Activated CD4-positive, alpha-beta memory T cell treated with anti-CD3 and anti-CD28 coated beads for 36 hours (primary cell): ENCODE results near the gene PCDHGA6. TPM values are rescaled to one million over a fixed set of nuclear protein-coding genes. Genes with fewer than 3 reads are reported as not detected.
"Not testable (repeated sequence)": the region's sequence is repeated elsewhere in the genome, so short reads cannot be mapped to it uniquely, and the experiment has no call there.

ENCODE experiments used
- CTCF ChIA-PET: fragments of 350-600 bp; sonication (Branson Sonifier 250); formaldehyde crosslinking; loops from one replicate; lab custom pipeline; 2021; ENCODE audit warnings: antibody characterized with exemption, inconsistent platforms; lab: Charles Lee
- POLR2A ChIA-PET: fragments of 350-600 bp; sonication (Branson Sonifier 250); formaldehyde crosslinking; loops from one replicate; lab custom pipeline; 2021; ENCODE audit warnings: antibody characterized with exemption; lab: Charles Lee
- DNase-seq: peaks from one replicate; pipeline ENCODE4 v3.0.0-alpha.2; 2020
- H3K27ac Mint-ChIP-seq: one replicate; pipeline ENCODE4 v1.8.0; 2021; ENCODE audit warnings: mixed read lengths
- H3K27me3 Mint-ChIP-seq: one replicate; pipeline ENCODE4 v1.8.0; 2021; ENCODE audit warnings: mixed read lengths
- H3K36me3 Mint-ChIP-seq: one replicate; pipeline ENCODE4 v1.8.0; 2021; ENCODE audit warnings: mixed read lengths
- H3K4me1 Mint-ChIP-seq: one replicate; pipeline ENCODE4 v1.8.0; 2021; ENCODE audit warnings: low read depth, mixed read lengths
- H3K4me3 Mint-ChIP-seq: one replicate; pipeline ENCODE4 v1.8.0; 2021; ENCODE audit warnings: mild to moderate bottlenecking, mixed read lengths
- H3K9me3 Mint-ChIP-seq: one replicate; pipeline ENCODE4 v1.8.0; 2021; ENCODE audit warnings: mixed read lengths
- intact Hi-C: fragments of 100-400 bp; cut with micrococcal nuclease; formaldehyde crosslinking; loops from one replicate; pipeline ENCODE4 v1.15.1; 2023
- total RNA-seq, 2 experiments: library from RNA; stranded (reverse); gene quantifications; one replicate each; pipeline ENCODE4 v1.2.3, GENCODE V29; 2021

The PCDHGA6 gene
- total RNA-seq = under 1 TPM; 0.05 to 0.10 TPM

DNA sequence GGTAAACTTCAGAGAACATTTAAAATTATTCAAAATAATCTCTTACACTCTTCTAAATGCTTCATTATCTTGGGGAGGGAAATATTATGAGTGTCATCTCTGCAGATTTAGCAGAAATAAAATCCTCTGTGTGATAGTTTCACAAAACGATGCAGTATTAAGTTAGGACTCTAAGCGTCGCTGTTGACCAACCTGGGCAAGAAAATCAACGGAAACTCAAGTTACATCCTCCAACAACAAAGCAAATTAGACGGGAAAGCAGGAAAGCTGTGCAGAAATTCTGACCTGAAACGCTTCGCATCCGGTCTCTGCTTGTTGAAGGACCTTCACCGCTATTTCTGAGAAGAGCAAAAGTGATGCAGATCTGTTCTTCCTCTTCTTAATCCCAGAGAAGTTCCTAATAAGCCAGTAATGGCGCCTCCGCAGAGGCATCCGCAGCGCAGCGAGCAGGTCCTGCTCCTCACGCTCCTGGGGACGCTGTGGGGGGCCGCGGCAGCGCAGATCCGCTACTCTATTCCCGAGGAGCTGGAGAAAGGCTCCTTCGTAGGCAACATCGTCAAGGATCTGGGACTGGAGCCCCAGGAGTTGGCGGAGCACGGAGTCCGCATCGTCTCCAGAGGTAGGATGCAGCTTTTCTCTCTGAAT, at the start of gene PCDHGA6:
TSS of gene PCDHGA6 (plus strand) at position 219 of the 645 bp plus-strand sequence. CDS start at position 412, 193 bp downstream.
- H3K27ac Mint-ChIP-seq = no peak within 1 kb of the TSS
- H3K27me3 Mint-ChIP-seq = peaks cover 39% of the 10 kb centered on the region
- CTCF ChIA-PET = interaction anchor here (0.7 to 1.5 kb wide), 5 partner anchors 15 to 191 kb away, joined by 3 to 5 read pairs (median 3); partner anchors contain the start of gene PCDHGB6
- H3K36me3 Mint-ChIP-seq = peaks cover 26% of the 10 kb centered on the region
- H3K4me1 Mint-ChIP-seq = peaks cover 5% of the 10 kb centered on the region
- no peak for DNase-seq
- POLR2A ChIA-PET = no interaction called here
- intact Hi-C loops = no loop called here
- H3K4me3 Mint-ChIP-seq = peak within 1 kb of the TSS; percentile 27
- H3K9me3 Mint-ChIP-seq = peaks cover 33% of the 10 kb centered on the region

DNA sequence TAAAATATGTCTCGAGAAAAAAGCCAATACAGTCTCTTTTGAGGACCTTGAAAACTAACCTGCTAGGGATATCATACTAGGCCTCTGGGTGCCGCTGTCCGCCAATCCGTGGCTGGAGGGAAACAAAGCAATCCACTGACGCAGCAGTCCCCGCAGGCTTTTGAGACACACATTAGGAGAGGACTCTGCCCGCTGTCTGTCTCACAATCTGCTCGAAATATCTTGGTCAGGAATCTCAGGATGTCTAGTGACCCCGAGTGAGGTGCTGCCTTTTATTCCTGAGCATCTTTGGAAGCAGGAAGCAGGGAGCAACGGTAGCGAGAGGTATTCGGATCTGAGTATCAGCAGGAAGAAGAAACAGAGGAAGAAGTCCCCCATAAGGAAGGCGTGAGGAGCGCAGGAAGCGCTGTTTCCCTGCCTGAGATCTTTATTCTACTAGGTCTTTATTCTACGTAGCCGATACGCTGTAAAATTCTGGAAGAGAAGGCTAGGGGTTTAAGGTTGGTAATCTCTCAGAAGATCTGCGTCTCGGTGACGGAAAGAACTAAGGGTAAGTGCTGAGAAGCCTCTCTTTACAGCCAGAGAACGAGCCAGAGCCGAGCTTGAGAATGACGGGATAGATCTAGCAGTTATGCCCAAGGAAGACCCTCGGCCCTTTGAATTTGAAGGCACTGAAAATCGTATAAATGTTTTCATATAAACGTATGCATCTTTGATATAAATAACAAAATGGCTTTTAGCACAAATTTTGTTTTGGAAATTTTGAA, 47.4 kb upstream of the PCDHGA6 start:
- Mint-ChIP-seq H3K9me3 (peaks cover 30% of the 10 kb centered on the region), H3K27ac (peak overlapping the region; percentile 28), H3K36me3 (peaks cover 17% of the 10 kb centered on the region), H3K4me3 (peak overlapping the region; percentile 82), H3K27me3 (peaks cover 25% of the 10 kb centered on the region), H3K4me1 (peaks cover 9% of the 10 kb centered on the region)
- ChIA-PET CTCF (interaction anchor here (1.1 to 1.8 kb wide), 3 partner anchors 198 to 238 kb away, joined by 4 to 6 read pairs (median 5); no protein-coding TSS in a partner anchor), POLR2A (no interaction called here)
- intact Hi-C loops = loop anchor here (1.0 to 10.0 kb wide), 3 partner anchors 87 to 639 kb away; partner anchors contain the start of genes PCDHGA10 and RNF14
- DNase-seq = peak; percentile 82

DNA sequence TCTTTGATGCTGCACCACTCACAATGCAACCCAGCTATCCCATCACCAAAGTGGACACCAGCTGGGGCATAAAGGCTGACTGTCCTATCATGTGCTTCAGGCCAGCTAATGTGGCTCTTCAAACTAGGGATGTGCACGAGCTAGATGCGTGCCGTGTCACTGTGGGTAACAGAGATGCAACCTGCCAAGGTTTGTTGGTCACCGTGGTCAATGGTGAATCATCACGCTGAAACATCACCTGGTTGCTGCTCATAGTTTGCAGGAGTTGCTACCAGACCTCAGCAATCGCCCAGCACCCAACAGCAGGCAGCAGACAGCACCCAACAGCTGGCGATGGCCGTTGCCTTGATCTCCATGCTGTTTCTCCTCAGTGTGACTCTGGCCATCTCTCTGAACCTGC, 45.5 kb upstream of the PCDHGA6 start:
- Mint-ChIP-seq H3K27me3 (peaks cover 34% of the 10 kb centered on the region), H3K27ac (no peak overlapping the region), H3K4me3 (no peak overlapping the region), H3K36me3 (peaks cover 20% of the 10 kb centered on the region), H3K4me1 (peaks cover 9% of the 10 kb centered on the region), H3K9me3 (peaks cover 30% of the 10 kb centered on the region)
- ChIA-PET CTCF (interaction anchor here (0.7 to 4.2 kb wide), 6 partner anchors 8 to 236 kb away, joined by 3 to 27 read pairs (median 4); partner anchors contain the start of genes PCDHGA10, PCDHGB1 and TAF7), POLR2A (interaction anchor here (1.2 kb wide), 1 partner anchor 8 kb away, joined by 3 read pairs; the partner anchor contains the start of gene TAF7)
- intact Hi-C loops = loop anchor here (10.0 kb wide), 1 partner anchor 637 kb away; the partner anchor contains the start of gene RNF14
- DNase-seq = no peak

DNA sequence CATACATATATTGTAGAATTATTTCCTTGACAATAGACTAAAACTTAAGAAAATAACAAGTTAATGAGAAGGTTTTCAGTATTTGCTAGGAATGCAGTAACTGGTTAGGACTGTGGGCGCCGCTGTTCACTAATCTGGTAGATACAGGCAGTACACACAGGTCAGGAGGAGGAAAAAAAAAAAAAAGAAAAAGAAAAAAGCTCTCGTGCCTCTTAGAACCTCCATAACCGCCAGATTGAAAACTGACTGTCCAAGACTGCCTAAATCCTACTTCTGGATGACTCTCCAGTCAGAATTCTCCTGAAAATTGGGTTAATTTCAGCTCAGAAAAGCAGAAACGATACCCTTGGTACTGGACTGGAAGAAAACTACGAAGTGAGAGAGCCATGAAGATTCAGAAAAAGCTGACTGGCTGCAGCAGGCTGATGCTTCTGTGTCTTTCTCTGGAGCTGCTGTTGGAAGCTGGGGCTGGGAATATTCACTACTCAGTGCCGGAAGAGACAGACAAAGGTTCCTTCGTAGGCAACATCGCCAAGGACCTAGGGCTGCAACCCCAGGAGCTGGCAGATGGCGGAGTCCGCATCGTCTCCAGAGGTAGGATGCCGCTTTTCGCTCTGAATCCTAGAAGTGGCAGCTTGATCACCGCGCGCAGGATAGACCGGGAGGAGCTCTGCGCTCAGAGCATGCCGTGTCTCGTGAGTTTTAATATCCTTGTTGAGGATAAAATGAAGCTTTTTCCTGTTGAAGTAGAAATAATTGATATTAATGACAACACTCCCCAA, 43.2 kb upstream of the PCDHGA6 start, which contains the start of gene PCDHGA1:
TSS of gene PCDHGA1 (plus strand) at position 216 of the 782 bp plus-strand sequence.
- Mint-ChIP-seq H3K36me3 (peaks cover 29% of the 10 kb centered on the region), H3K9me3 (peaks cover 37% of the 10 kb centered on the region), H3K27me3 (peaks cover 46% of the 10 kb centered on the region), H3K4me3 (no peak within 1 kb of the TSS), H3K4me1 (peaks cover 9% of the 10 kb centered on the region), H3K27ac (no peak within 1 kb of the TSS)
- DNase-seq = peak; percentile 24
- intact Hi-C loops = no loop called here
- CTCF ChIA-PET = interaction anchor here (0.7 to 4.2 kb wide), 9 partner anchors 9 to 492 kb away, joined by 3 to 27 read pairs (median 5); partner anchors contain the start of genes PCDHB14, PCDHGA2, PCDHGB1 and TAF7
- POLR2A ChIA-PET = interaction anchor here (0.7 kb wide), 1 partner anchor 929 kb away, joined by 5 read pairs; the partner anchor contains the start of gene ANKHD1

DNA sequence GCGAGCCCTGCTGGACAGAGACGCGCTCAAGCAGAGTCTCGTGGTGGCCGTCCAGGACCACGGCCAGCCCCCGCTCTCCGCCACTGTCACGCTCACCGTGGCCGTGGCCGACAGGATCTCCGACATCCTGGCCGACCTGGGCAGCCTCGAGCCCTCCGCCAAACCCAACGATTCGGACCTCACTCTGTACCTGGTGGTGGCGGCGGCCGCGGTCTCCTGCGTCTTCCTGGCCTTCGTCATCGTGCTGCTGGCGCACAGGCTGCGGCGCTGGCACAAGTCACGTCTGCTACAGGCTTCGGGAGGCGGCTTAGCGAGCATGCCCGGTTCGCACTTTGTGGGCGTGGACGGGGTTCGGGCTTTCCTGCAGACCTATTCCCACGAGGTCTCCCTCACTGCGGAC, 41.1 kb upstream of the PCDHGA6 start:
- Mint-ChIP-seq H3K27me3 (peaks cover 45% of the 10 kb centered on the region), H3K36me3 (peaks cover 29% of the 10 kb centered on the region), H3K9me3 (peaks cover 37% of the 10 kb centered on the region)
- DNase-seq, intact Hi-C loops, H3K4me1 Mint-ChIP-seq, POLR2A ChIA-PET, H3K27ac Mint-ChIP-seq, H3K4me3 Mint-ChIP-seq: not testable (repeated sequence)
- CTCF ChIA-PET = interaction anchor here (1.8 kb wide), 1 partner anchor 18 kb away, joined by 9 read pairs; the partner anchor contains the start of gene PCDHGB1

DNA sequence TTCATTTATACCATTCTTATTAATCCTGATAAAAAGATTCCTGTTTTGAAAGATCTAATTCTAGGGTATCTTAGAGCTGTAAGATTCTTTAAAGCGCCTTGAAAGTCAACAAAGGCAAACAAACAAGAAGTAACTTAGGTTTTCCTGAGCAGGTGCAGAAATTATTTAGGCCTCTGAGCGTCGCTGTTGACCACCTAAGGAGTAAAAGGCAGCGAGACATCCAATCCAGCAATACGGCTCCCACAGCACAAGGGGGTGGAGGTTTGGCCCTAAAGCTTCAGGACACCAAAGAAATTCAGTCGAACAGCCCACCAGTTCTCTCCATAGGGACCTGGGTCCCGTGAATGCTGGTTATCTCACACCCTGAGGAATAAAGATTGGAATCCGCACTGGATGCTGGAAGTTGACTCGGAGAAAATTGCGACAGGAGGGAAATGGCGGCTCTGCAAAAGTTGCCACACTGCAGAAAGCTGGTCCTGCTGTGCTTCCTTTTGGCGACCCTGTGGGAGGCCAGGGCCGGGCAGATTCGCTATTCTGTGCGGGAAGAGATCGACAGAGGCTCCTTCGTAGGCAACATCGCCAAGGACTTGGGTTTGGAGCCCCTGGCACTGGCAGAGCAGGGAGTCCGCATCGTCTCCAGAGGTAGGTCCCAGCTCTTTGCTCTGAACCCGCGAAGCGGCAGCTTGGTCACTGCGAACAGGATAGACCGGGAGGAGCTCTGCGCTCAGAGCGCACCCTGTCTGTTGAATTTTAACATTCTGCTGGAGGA, 35.0 kb upstream of the PCDHGA6 start, which contains the start of gene PCDHGA2:
TSS of gene PCDHGA2 (plus strand) at position 223 of the 769 bp plus-strand sequence.
- no peak for DNase-seq
- intact Hi-C loops = no loop called here
- Mint-ChIP-seq H3K27ac (no peak within 1 kb of the TSS), H3K36me3 (peaks cover 32% of the 10 kb centered on the region), H3K27me3 (peaks cover 55% of the 10 kb centered on the region), H3K4me1 (no peaks in the 10 kb centered on the region), H3K9me3 (peaks cover 50% of the 10 kb centered on the region), H3K4me3 (no peak within 1 kb of the TSS)
- ChIA-PET POLR2A (no interaction called here), CTCF (interaction anchor here (0.8 to 1.8 kb wide), 6 partner anchors 8 to 225 kb away, joined by 3 to 6 read pairs (median 4); partner anchors contain the start of genes PCDHGA1 and TAF7)

DNA sequence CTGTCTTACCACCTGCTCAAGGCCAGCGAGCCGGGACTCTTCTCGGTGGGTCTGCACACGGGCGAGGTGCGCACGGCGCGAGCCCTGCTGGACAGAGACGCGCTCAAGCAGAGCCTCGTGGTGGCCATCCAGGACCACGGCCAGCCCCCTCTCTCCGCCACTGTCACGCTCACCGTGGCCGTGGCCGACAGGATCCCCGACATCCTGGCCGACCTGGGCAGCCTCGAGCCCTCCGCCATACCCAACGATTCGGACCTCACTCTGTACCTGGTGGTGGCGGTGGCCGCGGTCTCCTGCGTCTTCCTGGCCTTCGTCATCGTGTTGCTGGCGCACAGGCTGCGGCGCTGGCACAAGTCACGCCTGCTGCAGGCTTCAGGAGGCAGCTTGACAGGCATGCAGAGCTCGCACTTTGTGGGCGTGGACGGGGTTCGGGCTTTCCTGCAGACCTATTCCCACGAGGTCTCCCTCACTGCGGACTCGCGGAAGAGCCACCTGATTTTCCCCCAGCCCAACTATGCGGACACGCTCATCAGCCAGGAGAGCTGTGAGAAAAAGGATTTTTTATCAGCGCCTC, 32.8 kb upstream of the PCDHGA6 start:
- DNase-seq, H3K27ac Mint-ChIP-seq, POLR2A ChIA-PET, intact Hi-C loops, CTCF ChIA-PET, H3K4me1 Mint-ChIP-seq, H3K4me3 Mint-ChIP-seq: not testable (repeated sequence)
- H3K27me3 Mint-ChIP-seq = peaks cover 56% of the 10 kb centered on the region
- H3K9me3 Mint-ChIP-seq = peaks cover 58% of the 10 kb centered on the region
- H3K36me3 Mint-ChIP-seq = peaks cover 29% of the 10 kb centered on the region

DNA sequence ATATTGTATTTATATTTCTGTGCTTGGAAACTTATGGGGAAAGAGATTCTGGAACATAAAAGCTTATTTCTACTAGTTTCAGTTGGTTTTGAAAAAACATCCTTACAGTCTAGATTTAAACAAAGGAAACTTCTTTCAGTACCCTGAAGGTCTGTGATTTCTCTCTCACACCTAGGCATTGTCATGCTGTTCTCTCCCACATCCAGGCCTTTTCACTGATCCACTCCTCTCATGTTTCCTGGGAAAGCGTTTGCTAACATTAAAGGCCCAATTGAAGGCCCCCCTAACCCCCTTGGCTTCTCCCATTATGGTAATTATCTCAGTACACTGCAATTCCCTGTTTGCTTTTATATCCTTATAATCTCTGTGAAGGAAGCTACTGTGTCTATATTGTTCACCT, 30.9 kb upstream of the PCDHGA6 start:
- H3K27ac Mint-ChIP-seq = no peak overlapping the region
- H3K36me3 Mint-ChIP-seq = peaks cover 27% of the 10 kb centered on the region
- POLR2A ChIA-PET = no interaction called here
- peaks cover 51% of the 10 kb centered on the region for H3K9me3 Mint-ChIP-seq
- no peaks in the 10 kb centered on the region for H3K4me1 Mint-ChIP-seq
- DNase-seq = no peak
- CTCF ChIA-PET = interaction anchor here (1.0 to 1.6 kb wide), 3 partner anchors 14 to 215 kb away, joined by 3 to 4 read pairs (median 4); no protein-coding TSS in a partner anchor
- intact Hi-C loops = no loop called here
- no peak overlapping the region for H3K4me3 Mint-ChIP-seq
- H3K27me3 Mint-ChIP-seq = peaks cover 47% of the 10 kb centered on the region

DNA sequence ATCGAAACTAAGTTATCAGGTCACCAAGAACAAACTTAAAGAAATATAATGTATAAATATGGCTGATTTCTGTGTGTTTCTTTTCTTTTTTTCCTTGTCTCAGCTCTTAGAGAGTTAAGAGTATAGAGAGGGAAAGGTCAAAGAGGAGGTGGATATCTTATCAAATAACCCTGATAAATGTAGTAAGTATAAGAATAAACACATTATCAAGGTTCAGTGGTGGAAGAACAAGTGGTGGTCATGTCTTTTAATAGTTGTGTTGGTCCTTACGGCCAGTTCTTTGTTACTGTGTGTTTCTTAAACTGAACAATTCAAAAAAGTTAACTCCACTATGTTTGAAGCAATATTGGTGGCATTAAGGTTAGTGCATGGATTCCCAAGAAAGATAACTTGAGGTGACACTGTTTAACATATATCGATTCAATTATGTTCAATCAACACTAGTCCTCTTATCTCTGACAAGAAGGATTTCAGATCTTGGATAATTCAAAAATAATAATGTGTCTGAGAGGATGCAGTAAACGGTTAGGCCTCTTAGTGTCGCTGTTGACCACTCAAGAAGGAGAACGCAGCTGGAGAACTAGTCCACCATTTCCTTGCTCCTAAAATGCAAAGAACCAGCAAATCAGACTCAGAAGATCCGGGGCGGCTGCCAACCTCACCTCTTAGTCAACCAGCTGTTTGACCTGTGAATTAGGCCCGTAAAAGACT, 30.3 kb upstream of the PCDHGA6 start, which contains the start of gene PCDHGA3:
TSS of gene PCDHGA3 (plus strand) at position 588 of the 711 bp plus-strand sequence. CDS start 205 bp downstream, outside the sequence.
- peaks cover 45% of the 10 kb centered on the region for H3K9me3 Mint-ChIP-seq
- peaks cover 41% of the 10 kb centered on the region for H3K27me3 Mint-ChIP-seq
- no peak within 1 kb of the TSS for H3K27ac Mint-ChIP-seq
- H3K4me1 Mint-ChIP-seq = no peaks in the 10 kb centered on the region
- H3K36me3 Mint-ChIP-seq = peaks cover 21% of the 10 kb centered on the region
- ChIA-PET POLR2A (no interaction called here), CTCF (interaction anchor here (1.0 to 1.6 kb wide), 3 partner anchors 14 to 214 kb away, joined by 3 to 4 read pairs (median 4); no protein-coding TSS in a partner anchor)
- no peak within 1 kb of the TSS for H3K4me3 Mint-ChIP-seq
- intact Hi-C loops = no loop called here
- peak; percentile 20 for DNase-seq
